ENCODE results near the gene ZNF253. TPM values are rescaled to one million over a fixed set of nuclear protein-coding genes. Genes with fewer than 3 reads are reported as not detected.
"Not testable (repeated sequence)": the region's sequence is repeated elsewhere in the genome, so short reads cannot be mapped to it uniquely, and the experiment has no call there.

Gene ZNF253
- total RNA-seq, 1 experiment from 2014 or later, result 6.4 TPM

GRCh38 chr19:19900729-19901444 lies 35.2 kb downstream of the ZNF253 start, which contains the start of gene ZNF93:
ZNF93 (plus strand) TSS chr19:19900946; CDS start chr19:19901089, 143 bp downstream.
- no peaks in the 10 kb centered on the region for H3K27me3 Mint-ChIP-seq (ENCODE audit: insufficient read depth, unreplicated experiment)
- peak; percentile 94 to 96 for DNase-seq
- Histone ChIP-seq H3K27me3 (replicated peaks; ENCODE audit: control insufficient read depth, insufficient read depth, low read length) (no peaks in the 10 kb centered on the region), H3K9me3 (peaks cover 15% of the 10 kb centered on the region), H3K4me1 (peaks cover 5% of the 10 kb centered on the region; the same call in 1 of the 2 replicates), H3K36me3 (ENCODE audit: control insufficient read depth, insufficient read depth, low read length) (0 out of 2 replicates have a peak, but pooled peaks cover 1% of the 10 kb centered on the region), H3K4me3 (ENCODE audit: low read depth, low read length) (peak within 1 kb of the TSS; percentile 64)
- peaks cover 44% of the 10 kb centered on the region for H3K36me3 Mint-ChIP-seq (ENCODE audit: insufficient read depth, unreplicated experiment)
- H3K4me3 Mint-ChIP-seq (ENCODE audit: unreplicated experiment), result peak within 1 kb of the TSS; percentile 98
- H3K9me3 Mint-ChIP-seq (ENCODE audit: unreplicated experiment), result peaks cover 39% of the 10 kb centered on the region
- H3K27ac Mint-ChIP-seq (ENCODE audit: unreplicated experiment), result peak within 1 kb of the TSS; percentile 97
- H3K4me1 Mint-ChIP-seq (ENCODE audit: low read depth, unreplicated experiment), result no peaks in the 10 kb centered on the region
- CTCF ChIA-PET, result interaction anchor here (1.0 kb wide), 1 partner anchor 35 kb away, joined by 4 read pairs; the partner anchor contains the start of gene ZNF253
- POLR2A ChIA-PET, result interaction anchor here (0.6 to 1.4 kb wide), 7 partner anchors 13 to 1120 kb away, joined by 3 to 15 read pairs (median 4); partner anchors contain the start of genes ZNF253, ZNF430 and ZNF506
- TSS peak; percentile 44 for BruUV-seq (replicated peaks)
- intact Hi-C loops (cut with micrococcal nuclease; ENCODE audit: unreplicated experiment), result loop anchor here (1.0 to 2.0 kb wide), 2 partner anchors 36 to 124 kb away; partner anchors contain the start of gene ZNF253
- TF ChIP-seq, protein P1, sequence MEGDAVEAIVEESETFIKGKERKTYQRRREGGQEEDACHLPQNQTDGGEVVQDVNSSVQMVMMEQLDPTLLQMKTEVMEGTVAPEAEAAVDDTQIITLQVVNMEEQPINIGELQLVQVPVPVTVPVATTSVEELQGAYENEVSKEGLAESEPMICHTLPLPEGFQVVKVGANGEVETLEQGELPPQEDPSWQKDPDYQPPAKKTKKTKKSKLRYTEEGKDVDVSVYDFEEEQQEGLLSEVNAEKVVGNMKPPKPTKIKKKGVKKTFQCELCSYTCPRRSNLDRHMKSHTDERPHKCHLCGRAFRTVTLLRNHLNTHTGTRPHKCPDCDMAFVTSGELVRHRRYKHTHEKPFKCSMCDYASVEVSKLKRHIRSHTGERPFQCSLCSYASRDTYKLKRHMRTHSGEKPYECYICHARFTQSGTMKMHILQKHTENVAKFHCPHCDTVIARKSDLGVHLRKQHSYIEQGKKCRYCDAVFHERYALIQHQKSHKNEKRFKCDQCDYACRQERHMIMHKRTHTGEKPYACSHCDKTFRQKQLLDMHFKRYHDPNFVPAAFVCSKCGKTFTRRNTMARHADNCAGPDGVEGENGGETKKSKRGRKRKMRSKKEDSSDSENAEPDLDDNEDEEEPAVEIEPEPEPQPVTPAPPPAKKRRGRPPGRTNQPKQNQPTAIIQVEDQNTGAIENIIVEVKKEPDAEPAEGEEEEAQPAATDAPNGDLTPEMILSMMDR (IDR thresholded peaks at IDR 0.05; ENCODE audit: insufficient read depth in 1 of 2, low read depth in 1 of 2, low read length in 1 of 2, severe bottlenecking in 1 of 2, unreplicated experiment in 1 of 2), result no peak

DNA sequence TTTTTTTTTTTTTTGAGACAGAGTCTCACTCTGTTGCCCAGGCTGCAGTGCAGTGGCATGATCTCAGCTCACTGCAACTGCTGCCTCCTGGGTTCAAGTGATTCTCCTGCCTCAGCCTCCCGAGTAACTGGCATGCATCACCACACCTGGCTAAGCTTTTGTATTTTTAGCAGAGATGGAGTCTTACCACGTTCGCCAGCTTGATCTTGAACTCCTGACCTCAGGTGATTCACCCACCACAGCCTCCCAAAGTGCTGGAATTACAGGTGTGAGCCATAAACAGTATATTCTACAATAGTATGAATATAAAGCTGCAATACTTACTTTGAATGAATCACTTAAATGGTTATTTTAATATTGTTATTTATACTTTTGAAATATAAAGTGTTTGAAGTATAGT lies 41.9 kb downstream of the ZNF253 start:
- POLR2A ChIA-PET; H3K4me1 Mint-ChIP-seq (ENCODE audit: low read depth, unreplicated experiment); H3K4me3 Mint-ChIP-seq (ENCODE audit: unreplicated experiment); BruUV-seq (replicated peaks); DNase-seq; H3K27me3 ChIP-seq (replicated peaks; ENCODE audit: control insufficient read depth, insufficient read depth, low read length); CTCF ChIA-PET; H3K27me3 Mint-ChIP-seq (ENCODE audit: insufficient read depth, unreplicated experiment); H3K4me3 ChIP-seq (ENCODE audit: low read depth, low read length); H3K27ac Mint-ChIP-seq (ENCODE audit: unreplicated experiment); intact Hi-C loops (cut with micrococcal nuclease; ENCODE audit: unreplicated experiment); H3K9me3 ChIP-seq; H3K4me1 ChIP-seq; H3K36me3 ChIP-seq (ENCODE audit: control insufficient read depth, insufficient read depth, low read length): not testable (repeated sequence)
- H3K36me3 Mint-ChIP-seq (ENCODE audit: insufficient read depth, unreplicated experiment), result peaks cover 49% of the 10 kb centered on the region
- peaks cover 16% of the 10 kb centered on the region for H3K9me3 Mint-ChIP-seq (ENCODE audit: unreplicated experiment)

DNA sequence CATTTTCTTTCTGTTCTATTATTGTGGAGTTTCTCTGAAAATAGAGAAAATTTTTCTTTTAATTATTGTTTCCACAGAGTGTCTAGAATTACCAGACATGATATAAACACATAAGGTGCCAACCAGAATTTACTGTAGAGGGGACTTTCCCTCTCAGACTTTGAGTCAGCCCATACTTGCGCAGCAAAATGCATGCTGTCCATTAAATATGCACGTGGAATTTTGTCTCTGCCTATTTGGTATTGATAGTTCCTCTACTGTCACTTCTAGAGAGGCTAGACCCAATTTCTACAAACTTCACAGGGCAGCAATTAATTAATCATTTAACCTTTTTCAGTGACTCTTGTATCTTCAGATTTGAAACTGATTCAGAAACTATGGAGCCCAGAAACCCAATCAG lies 44.0 kb downstream of the ZNF253 start:
- Histone ChIP-seq H3K27me3 (replicated peaks; ENCODE audit: control insufficient read depth, insufficient read depth, low read length) (no peaks in the 10 kb centered on the region), H3K4me3 (ENCODE audit: low read depth, low read length) (no peak overlapping the region), H3K36me3 (ENCODE audit: control insufficient read depth, insufficient read depth, low read length) (no peaks in the 10 kb centered on the region), H3K9me3 (no peaks in the 10 kb centered on the region; the same call in 1 of the 2 replicates), H3K4me1 (no peaks in the 10 kb centered on the region)
- no peak for DNase-seq
- Mint-ChIP-seq H3K9me3 (ENCODE audit: unreplicated experiment) (peaks cover 11% of the 10 kb centered on the region), H3K36me3 (ENCODE audit: insufficient read depth, unreplicated experiment) (peaks cover 34% of the 10 kb centered on the region), H3K27ac (ENCODE audit: unreplicated experiment) (no peak overlapping the region), H3K4me3 (ENCODE audit: unreplicated experiment) (no peak overlapping the region), H3K4me1 (ENCODE audit: low read depth, unreplicated experiment) (no peaks in the 10 kb centered on the region), H3K27me3 (ENCODE audit: insufficient read depth, unreplicated experiment) (no peaks in the 10 kb centered on the region)
- ChIA-PET POLR2A (no interaction called here), CTCF (no interaction called here)
- intact Hi-C loops (cut with micrococcal nuclease; ENCODE audit: unreplicated experiment), result no loop called here
- TF ChIP-seq, protein P1 (IDR thresholded peaks at IDR 0.05; ENCODE audit: insufficient read depth in 1 of 2, low read depth in 1 of 2, low read length in 1 of 2, severe bottlenecking in 1 of 2, unreplicated experiment in 1 of 2), result no peak
- no TSS peak for BruUV-seq (replicated peaks)
